Prostate gland (tissue), 2 donors: ENCODE measurements around the gene ADAM8.

Experiments used
- POLR2A ChIP-seq: fragments of 450-650 bp; IDR thresholded peaks from one replicate; pipeline ENCODE4 v1.6.1; 2016; ENCODE audit warnings: antibody characterized with exemption, mild to moderate bottlenecking
- POLR2AphosphoS5 ChIP-seq: sonication (generic); formaldehyde crosslinking; IDR thresholded peaks from one replicate; pipeline ENCODE4 v1.6.1; 2017; ENCODE audit warnings: antibody characterized with exemption
- TF ChIP-seq, protein P1 (sequence below), 4 experiments: fragments of 200-600 bp in 2 of 4; fragments of 450-650 bp in 2 of 4; sonication (generic) in 2 of 4; IDR thresholded peaks; 1 replicate in 3 of 4; 2 replicates in 1 of 4; pipeline ENCODE4 v1.5.1; 2016 to 2019; ENCODE audit warnings: antibody characterized with exemption in 4 of 4, mild to moderate bottlenecking in 2 of 4, moderate library complexity in 2 of 4

DNA sequence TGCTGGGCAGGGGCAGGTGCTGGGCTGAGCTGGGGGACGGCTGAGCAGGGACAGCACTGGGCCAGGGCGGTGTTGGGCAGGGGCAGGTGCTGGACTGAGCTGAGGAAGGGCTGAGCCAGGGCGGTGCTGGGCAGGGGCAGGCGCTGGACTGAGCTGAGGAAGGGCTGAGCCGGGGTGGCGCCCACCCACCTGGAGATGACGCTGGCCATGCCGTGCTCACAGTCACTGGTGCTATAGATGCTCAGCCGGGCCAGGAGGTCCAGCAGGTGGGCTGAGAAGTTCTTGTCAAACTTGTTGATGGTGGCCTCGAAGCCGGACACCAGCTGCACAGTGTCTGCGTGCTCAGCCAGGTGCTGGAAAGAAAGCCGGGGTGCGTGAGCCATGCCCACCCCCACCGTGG lies 4.4 kb upstream of the ADAM8 start:
- TF ChIP-seq, protein P1, sequence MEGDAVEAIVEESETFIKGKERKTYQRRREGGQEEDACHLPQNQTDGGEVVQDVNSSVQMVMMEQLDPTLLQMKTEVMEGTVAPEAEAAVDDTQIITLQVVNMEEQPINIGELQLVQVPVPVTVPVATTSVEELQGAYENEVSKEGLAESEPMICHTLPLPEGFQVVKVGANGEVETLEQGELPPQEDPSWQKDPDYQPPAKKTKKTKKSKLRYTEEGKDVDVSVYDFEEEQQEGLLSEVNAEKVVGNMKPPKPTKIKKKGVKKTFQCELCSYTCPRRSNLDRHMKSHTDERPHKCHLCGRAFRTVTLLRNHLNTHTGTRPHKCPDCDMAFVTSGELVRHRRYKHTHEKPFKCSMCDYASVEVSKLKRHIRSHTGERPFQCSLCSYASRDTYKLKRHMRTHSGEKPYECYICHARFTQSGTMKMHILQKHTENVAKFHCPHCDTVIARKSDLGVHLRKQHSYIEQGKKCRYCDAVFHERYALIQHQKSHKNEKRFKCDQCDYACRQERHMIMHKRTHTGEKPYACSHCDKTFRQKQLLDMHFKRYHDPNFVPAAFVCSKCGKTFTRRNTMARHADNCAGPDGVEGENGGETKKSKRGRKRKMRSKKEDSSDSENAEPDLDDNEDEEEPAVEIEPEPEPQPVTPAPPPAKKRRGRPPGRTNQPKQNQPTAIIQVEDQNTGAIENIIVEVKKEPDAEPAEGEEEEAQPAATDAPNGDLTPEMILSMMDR (IDR thresholded peaks at IDR 0.05) = no peak
- TF ChIP-seq POLR2A = no peak
- TF ChIP-seq POLR2AphosphoS5 = no peak
